Measurements from ENCODE around the gene LRRN4CL.
"Not testable (repeated sequence)": the region's sequence is repeated elsewhere in the genome, so short reads cannot be mapped to it uniquely, and the experiment has no call there.

GRCh38 chr11:62730076-62730475, 40.7 kb upstream of the LRRN4CL start:
- TF ChIP-seq CTCF, POLR2AphosphoS5 (IDR thresholded peaks at IDR 0.05): not testable (repeated sequence)
